Gastroesophageal sphincter (tissue), 4 donors: ENCODE results near the gene LIMK1. TPM values are rescaled to one million over a fixed set of nuclear protein-coding genes. Genes with fewer than 3 reads are reported as not detected.

ENCODE experiments used
- ATAC-seq: fragments of 150-250 bp; one replicate; pipeline ENCODE4 v1.9.1; 2016; ENCODE audit warnings: mild to moderate bottlenecking, moderate library complexity
- H3K27ac ChIP-seq, 4 donors: fragments of 200-600 bp; sonication (generic) in 3 of 4; 1 replicate in 3 of 4; 2 replicates in 1 of 4; pipeline ENCODE4 v1.5.1; 2016 to 2019
- H3K27me3 ChIP-seq: fragments of 200-600 bp; sonication (generic); one replicate; pipeline ENCODE4 v1.5.1; 2019
- H3K36me3 ChIP-seq, 2 donors: fragments of 200-600 bp; sonication (generic); one replicate each; pipeline ENCODE4 v1.5.1; 2019; ENCODE audit warnings: control low read depth in 1 of 2
- H3K4me1 ChIP-seq, 3 donors: fragments of 200-600 bp; sonication (generic); 1 replicate in 2 of 3; 2 replicates in 1 of 3; pipeline ENCODE4 v1.5.1; 2016 to 2019; ENCODE audit warnings: control low read depth in 2 of 3
- H3K4me3 ChIP-seq, 2 donors: fragments of 200-600 bp; sonication (generic); one replicate each; pipeline ENCODE4 v1.5.1; 2019; ENCODE audit warnings: mild to moderate bottlenecking in 1 of 2, moderate library complexity in 1 of 2
- H3K9me3 ChIP-seq, 3 donors: fragments of 200-600 bp; sonication (generic); one replicate each; pipeline ENCODE4 v1.5.1; 2017 to 2019; ENCODE audit warnings: control low read depth in 2 of 3
- CTCF ChIP-seq, 4 experiments: fragments of 200-600 bp in 2 of 4; fragments of 450-650 bp in 2 of 4; sonication (generic) in 1 of 4; IDR thresholded peaks; one replicate each; pipeline ENCODE4 v1.5.1; 2017 to 2019; ENCODE audit warnings: antibody characterized with exemption in 4 of 4, mild to moderate bottlenecking in 2 of 4, moderate library complexity in 2 of 4
- EP300 ChIP-seq: sonication (generic); formaldehyde crosslinking; IDR thresholded peaks from one replicate; pipeline ENCODE4 v1.6.1; 2017; ENCODE audit warnings: antibody characterized with exemption, mild to moderate bottlenecking
- POLR2A ChIP-seq, 2 donors: fragments of 450-650 bp; IDR thresholded peaks; one replicate each; pipeline ENCODE4 v1.6.1; 2017; ENCODE audit warnings: antibody characterized with exemption in 2 of 2, mild to moderate bottlenecking in 2 of 2, moderate library complexity in 1 of 2
- POLR2AphosphoS5 ChIP-seq: sonication (generic); formaldehyde crosslinking; IDR thresholded peaks from one replicate; pipeline ENCODE4 v1.6.1; 2017; ENCODE audit warnings: antibody characterized with exemption
- WGBS, 2 donors: methylation state at CpG; one replicate each; pipeline ENCODE4 v1.1.5; 2018; ENCODE audit warnings: low coverage in 1 of 2; 5-methylcytosine and 5-hydroxymethylcytosine counted together
- total RNA-seq, 4 donors: library from RNA; depleted of rRNA; stranded (reverse); fragments of >200 nt; gene quantifications; one replicate each; pipeline ENCODE4 v1.1.0, GENCODE V29; 2016

The LIMK1 gene
- total RNA-seq, 4 donors from 2014 or later = 7.2 to 20.6 (median 13.2) TPM

- H3K36me3 ChIP-seq = peaks cover 0 to 94% of the 10 kb centered on the region in 2 donors
- H3K4me1 ChIP-seq = peaks cover 0 to 46% (median 4%) of the 10 kb centered on the region in 3 donors
- peak; percentile 81 for TF ChIP-seq POLR2AphosphoS5
- no peak for TF ChIP-seq POLR2A (IDR thresholded peaks at IDR 0.05)
- H3K9me3 ChIP-seq = no peaks in the 10 kb centered on the region
- peak; percentile 93 for ATAC-seq
- WGBS, 2 donors = 0% methylated on average over 6 of the region's 20 CpGs; no CpG with 5 or more reads in 1 of the 2 donors
- H3K4me3 ChIP-seq = peak overlapping the region in 1 of 2 donors; percentile 25
- H3K27ac ChIP-seq = peak overlapping the region; percentile 48 to 92 (median 90)
- no peaks in the 10 kb centered on the region for H3K27me3 ChIP-seq
These were observed 21.6 kb upstream of the LIMK1 start for GRCh38 chr7:74061840-74062539.

- H3K27me3 ChIP-seq = no peaks in the 10 kb centered on the region
- H3K9me3 ChIP-seq = no peaks in the 10 kb centered on the region
- H3K4me1 ChIP-seq = peaks cover 0 to 46% (median 4%) of the 10 kb centered on the region in 3 donors
- 100% methylated on average over 1 of the region's 14 CpGs; no CpG with 5 or more reads in 1 of the 2 donors for WGBS, 2 donors
- peaks cover 0 to 88% of the 10 kb centered on the region in 2 donors for H3K36me3 ChIP-seq
- H3K4me3 ChIP-seq = no peak overlapping the region
- no peak for ATAC-seq
- H3K27ac ChIP-seq = peak overlapping the region in 3 of 4 donors; percentile 89 to 92 (median 91)
- TF ChIP-seq POLR2AphosphoS5 = no peak
- no peak for TF ChIP-seq EP300
- TF ChIP-seq POLR2A (IDR thresholded peaks at IDR 0.05) = no peak
- no peak for TF ChIP-seq CTCF (IDR thresholded peaks at IDR 0.05)
These were observed 20.4 kb upstream of the LIMK1 start for GRCh38 chr7:74063223-74063641.

GRCh38 chr7:74063646-74064045 is 20.0 kb upstream of the LIMK1 start:
- Histone ChIP-seq H3K4me1 (peaks cover 0 to 42% (median 4%) of the 10 kb centered on the region in 3 donors), H3K9me3 (no peaks in the 10 kb centered on the region), H3K27ac (peak overlapping the region in 3 of 4 donors; percentile 89 to 92 (median 91)), H3K27me3 (no peaks in the 10 kb centered on the region), H3K4me3 (no peak overlapping the region), H3K36me3 (peaks cover 0 to 88% of the 10 kb centered on the region in 2 donors)
- no peak for TF ChIP-seq CTCF (IDR thresholded peaks at IDR 0.05)
- TF ChIP-seq POLR2A (IDR thresholded peaks at IDR 0.05) = no peak
- TF ChIP-seq POLR2AphosphoS5 = no peak
- TF ChIP-seq EP300 = no peak
- ATAC-seq = no peak
- WGBS, 2 donors = 98% methylated on average over 9 of the region's 12 CpGs; no CpG with 5 or more reads in 1 of the 2 donors

- no peaks in the 10 kb centered on the region for H3K9me3 ChIP-seq
- H3K36me3 ChIP-seq = peaks cover 0 to 88% of the 10 kb centered on the region in 2 donors
- no peak for TF ChIP-seq POLR2A (IDR thresholded peaks at IDR 0.05)
- no peak for TF ChIP-seq POLR2AphosphoS5
- peaks cover 0 to 31% (median 4%) of the 10 kb centered on the region in 3 donors for H3K4me1 ChIP-seq
- whole genome bisulfite sequencing, 2 donors = 79 to 86% methylated on average over 1 to 2 of the region's 4 CpGs
- ATAC-seq = no peak
- H3K4me3 ChIP-seq = no peak overlapping the region
- H3K27me3 ChIP-seq = no peaks in the 10 kb centered on the region
- H3K27ac ChIP-seq = no peak overlapping the region
These were observed 18.9 kb upstream of the LIMK1 start for GRCh38 chr7:74064696-74065095.

GRCh38 chr7:74066626-74067025 is 17.0 kb upstream of the LIMK1 start:
- H3K4me1 ChIP-seq = peaks cover 0 to 12% (median 4%) of the 10 kb centered on the region in 3 donors
- H3K27me3 ChIP-seq = no peaks in the 10 kb centered on the region
- ATAC-seq = no peak
- no peak overlapping the region for H3K27ac ChIP-seq
- no peak overlapping the region for H3K4me3 ChIP-seq
- H3K36me3 ChIP-seq = peaks cover 0 to 70% of the 10 kb centered on the region in 2 donors
- H3K9me3 ChIP-seq = no peaks in the 10 kb centered on the region
- TF ChIP-seq POLR2AphosphoS5 = peak; percentile 16
- TF ChIP-seq CTCF (IDR thresholded peaks at IDR 0.05) = no peak
- 100% methylated on average over 2 of the region's 3 CpGs; no CpG with 5 or more reads in 1 of the 2 donors for WGBS, 2 donors
